Subcutaneous abdominal adipose tissue (tissue), 5 donors: Measurements from ENCODE around the gene ZEB1.
"Not testable (repeated sequence)": the region's sequence is repeated elsewhere in the genome, so short reads cannot be mapped to it uniquely, and the experiment has no call there.

ENCODE experiments used
- H3K27ac ChIP-seq: one replicate; pipeline ENCODE4 v1.7.0; 2013; ENCODE audit warnings: low read depth, mild to moderate bottlenecking, inconsistent platforms, low read length, moderate library complexity
- H3K27me3 ChIP-seq, 5 donors: one replicate each; pipeline ENCODE4 v1.7.0; 2013; ENCODE audit warnings: low read length in 5 of 5, inconsistent platforms in 1 of 5; ENCODE audit not compliant: control insufficient read depth in 5 of 5, insufficient read depth in 4 of 5
- H3K36me3 ChIP-seq, 5 donors: one replicate each; pipeline ENCODE4 v1.7.0; 2013; ENCODE audit warnings: low read length in 5 of 5; ENCODE audit not compliant: control insufficient read depth in 5 of 5, insufficient read depth in 5 of 5
- H3K4me1 ChIP-seq, 5 donors: one replicate each; pipeline ENCODE4 v1.7.0; 2013; ENCODE audit warnings: low read length in 5 of 5, mild to moderate bottlenecking in 3 of 5, moderate library complexity in 1 of 5; ENCODE audit not compliant: control insufficient read depth in 5 of 5, insufficient read depth in 5 of 5
- H3K4me3 ChIP-seq, 5 donors: one replicate each; pipeline ENCODE4 v1.7.0; 2013; ENCODE audit warnings: low read length in 5 of 5, low read depth in 1 of 5
- H3K9ac ChIP-seq, 5 donors: one replicate each; pipeline ENCODE4 v1.7.0; 2013; ENCODE audit warnings: low read length in 5 of 5, mild to moderate bottlenecking in 4 of 5, moderate library complexity in 3 of 5
- H3K9me3 ChIP-seq, 5 donors: one replicate each; pipeline ENCODE4 v1.7.0; 2013; ENCODE audit warnings: low read length in 5 of 5; ENCODE audit not compliant: control insufficient read depth in 5 of 5
- donor health status: healthy.
- donor health status: healthy.
- donor health status: healthy.
- donor health status: healthy.
- donor health status: healthy.

The ZEB1 gene

GRCh38 chr10:31412397-31412796 is 93.4 kb downstream of the ZEB1 start:
- not testable (repeated sequence) for H3K9ac ChIP-seq, H3K4me1 ChIP-seq, H3K27ac ChIP-seq, H3K36me3 ChIP-seq, H3K27me3 ChIP-seq, H3K9me3 ChIP-seq, H3K4me3 ChIP-seq

GRCh38 chr10:31413325-31413724 is 94.3 kb downstream of the ZEB1 start:
- Histone ChIP-seq H3K9me3 (peaks cover 0 to 3% (median 0%) of the 10 kb centered on the region in 5 donors), H3K27ac (no peak overlapping the region), H3K4me1 (peaks cover 0 to 3% (median 0%) of the 10 kb centered on the region in 5 donors), H3K36me3 (no peaks in the 10 kb centered on the region), H3K4me3 (no peak overlapping the region), H3K9ac (no peak overlapping the region), H3K27me3 (no peaks in the 10 kb centered on the region)

GRCh38 chr10:31418481-31418880 is 99.5 kb downstream of the ZEB1 start:
- H3K36me3 ChIP-seq, result no peaks in the 10 kb centered on the region
- no peaks in the 10 kb centered on the region for H3K9me3 ChIP-seq
- no peak overlapping the region for H3K9ac ChIP-seq
- H3K4me3 ChIP-seq, result no peak overlapping the region
- H3K4me1 ChIP-seq, result peaks cover 0 to 9% (median 7%) of the 10 kb centered on the region in 5 donors
- H3K27ac ChIP-seq, result no peak overlapping the region
- H3K27me3 ChIP-seq, result no peaks in the 10 kb centered on the region

DNA sequence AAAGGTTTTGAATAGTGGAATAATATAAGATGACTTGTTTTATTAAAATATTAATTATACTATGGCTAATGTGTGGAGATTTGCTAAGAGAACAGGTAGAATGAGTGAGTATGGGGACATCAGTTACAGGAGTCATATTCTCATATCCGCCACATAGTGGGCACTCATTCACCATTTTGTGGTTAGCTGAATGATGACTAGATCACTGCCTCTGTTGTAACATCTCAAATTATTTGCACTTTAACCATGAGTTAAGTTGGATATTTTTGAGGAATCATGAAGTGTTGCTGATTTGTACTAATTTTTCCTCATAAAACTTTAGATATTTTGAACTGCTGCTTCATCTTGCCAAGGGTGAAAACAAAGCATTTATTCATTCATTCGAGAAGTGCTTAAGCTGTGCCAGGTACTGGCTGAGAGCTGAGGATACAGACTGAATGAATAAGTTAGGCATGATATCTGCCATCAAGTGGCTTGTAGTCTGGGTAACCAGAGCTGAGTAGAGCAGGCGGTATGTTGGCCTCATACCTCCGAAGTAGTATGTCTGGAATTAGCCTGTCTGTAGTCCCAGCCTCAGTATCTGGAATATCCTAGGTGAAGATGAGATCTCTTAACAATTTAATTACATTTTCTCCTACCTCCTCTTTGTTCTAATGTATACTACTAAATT is 100.5 kb downstream of the ZEB1 start:
- Histone ChIP-seq H3K9me3 (no peaks in the 10 kb centered on the region), H3K36me3 (no peaks in the 10 kb centered on the region), H3K9ac (no peak overlapping the region), H3K27ac (no peak overlapping the region), H3K4me3 (no peak overlapping the region), H3K27me3 (no peaks in the 10 kb centered on the region), H3K4me1 (peaks cover 0 to 13% (median 7%) of the 10 kb centered on the region in 5 donors)

- no peaks in the 10 kb centered on the region for H3K36me3 ChIP-seq
- peaks cover 0 to 25% (median 9%) of the 10 kb centered on the region in 5 donors for H3K4me1 ChIP-seq
- H3K27ac ChIP-seq, result no peak overlapping the region
- no peak overlapping the region for H3K4me3 ChIP-seq
- no peaks in the 10 kb centered on the region for H3K9me3 ChIP-seq
- H3K27me3 ChIP-seq, result no peaks in the 10 kb centered on the region
- no peak overlapping the region for H3K9ac ChIP-seq
These were observed 102.3 kb downstream of the ZEB1 start for GRCh38 chr10:31421322-31421721.

GRCh38 chr10:31422634-31423033 is 103.6 kb downstream of the ZEB1 start:
- Histone ChIP-seq H3K4me3 (no peak overlapping the region), H3K9ac (no peak overlapping the region), H3K27ac (no peak overlapping the region), H3K27me3 (no peaks in the 10 kb centered on the region), H3K9me3 (no peaks in the 10 kb centered on the region), H3K36me3 (no peaks in the 10 kb centered on the region), H3K4me1 (peaks cover 0 to 33% (median 12%) of the 10 kb centered on the region in 5 donors)

GRCh38 chr10:31424473-31424872 is 105.5 kb downstream of the ZEB1 start:
- no peak overlapping the region for H3K9ac ChIP-seq
- H3K4me1 ChIP-seq, result peaks cover 0 to 33% (median 12%) of the 10 kb centered on the region in 5 donors
- H3K27me3 ChIP-seq, result no peaks in the 10 kb centered on the region
- H3K9me3 ChIP-seq, result no peaks in the 10 kb centered on the region
- H3K36me3 ChIP-seq, result no peaks in the 10 kb centered on the region
- no peak overlapping the region for H3K4me3 ChIP-seq
- no peak overlapping the region for H3K27ac ChIP-seq

- H3K4me3 ChIP-seq, result no peak overlapping the region
- no peaks in the 10 kb centered on the region for H3K9me3 ChIP-seq
- no peak overlapping the region for H3K9ac ChIP-seq
- no peaks in the 10 kb centered on the region for H3K27me3 ChIP-seq
- peaks cover 0 to 26% (median 7%) of the 10 kb centered on the region in 5 donors for H3K4me1 ChIP-seq
- no peaks in the 10 kb centered on the region for H3K36me3 ChIP-seq
- peak overlapping the region; percentile 6 for H3K27ac ChIP-seq
These were observed 107.4 kb downstream of the ZEB1 start for GRCh38 chr10:31426401-31426800.

GRCh38 chr10:31427334-31427733 is 108.3 kb downstream of the ZEB1 start:
- H3K27me3 ChIP-seq, H3K9me3 ChIP-seq, H3K9ac ChIP-seq, H3K36me3 ChIP-seq, H3K27ac ChIP-seq, H3K4me3 ChIP-seq: not testable (repeated sequence)
- H3K4me1 ChIP-seq, result peaks cover 0 to 25% (median 7%) of the 10 kb centered on the region in 5 donors

- peaks cover 0 to 25% (median 7%) of the 10 kb centered on the region in 5 donors for H3K4me1 ChIP-seq
- not testable (repeated sequence) for H3K4me3 ChIP-seq, H3K9me3 ChIP-seq, H3K9ac ChIP-seq, H3K27ac ChIP-seq, H3K27me3 ChIP-seq, H3K36me3 ChIP-seq
These were observed 109.5 kb downstream of the ZEB1 start for GRCh38 chr10:31428499-31428898.
